ENCODE measurements around the gene PPP1R1C. TPM values are rescaled to one million over a fixed set of nuclear protein-coding genes. Genes with fewer than 3 reads are reported as not detected.

The PPP1R1C gene
- total RNA-seq, 1 donor from 2014 or later = 5.5 TPM

GRCh38 chr2:181952404-181953226 is 33.0 kb upstream of the PPP1R1C start:
- no peak overlapping the region for H2AFZ ChIP-seq (replicated peaks)
- H3K79me2 ChIP-seq (ENCODE audit: low read depth) = no peaks in the 10 kb centered on the region
- no peak overlapping the region for H3K9ac ChIP-seq
- H3K27ac Mint-ChIP-seq = no peak overlapping the region
- H3K4me3 ChIP-seq = no peak overlapping the region
- H3K36me3 ChIP-seq = no peaks in the 10 kb centered on the region
- no peaks in the 10 kb centered on the region for H3K36me3 Mint-ChIP-seq
- H3K4me3 Mint-ChIP-seq = no peak overlapping the region
- H3K27me3 ChIP-seq = no peaks in the 10 kb centered on the region
- H3K27ac ChIP-seq = no peak overlapping the region
- no peaks in the 10 kb centered on the region for H3K9me3 ChIP-seq (ENCODE audit: low read depth)
- H3K4me2 ChIP-seq = no peak overlapping the region
- peaks cover 6% of the 10 kb centered on the region for H3K4me1 Mint-ChIP-seq
- H4K20me1 ChIP-seq (ENCODE audit: low read depth) = no peaks in the 10 kb centered on the region
- DNase-seq (ENCODE audit: low spot score) = no peak
- H3K4me1 ChIP-seq = peaks cover 4% of the 10 kb centered on the region
- H3F3A ChIP-seq (ENCODE audit: low read depth) = no peaks in the 10 kb centered on the region
- no peaks in the 10 kb centered on the region for H3K27me3 Mint-ChIP-seq (ENCODE audit: insufficient read depth, low read depth)
- no peaks in the 10 kb centered on the region for H3K9me3 Mint-ChIP-seq
- TF ChIP-seq EZH2 (IDR thresholded peaks at IDR 0.05) (no peak), CTCF (IDR thresholded peaks at IDR 0.05) (no peak), EZH2phosphoT487 (IDR thresholded peaks at IDR 0.05) (no peak)

GRCh38 chr2:181953881-181954537 is 31.6 kb upstream of the PPP1R1C start:
- Mint-ChIP-seq H3K27me3 (ENCODE audit: insufficient read depth, low read depth) (no peaks in the 10 kb centered on the region), H3K4me1 (peaks cover 6% of the 10 kb centered on the region), H3K9me3 (no peaks in the 10 kb centered on the region), H3K27ac (peak overlapping the region; percentile 68), H3K4me3 (peak overlapping the region; percentile 82), H3K36me3 (no peaks in the 10 kb centered on the region)
- Histone ChIP-seq H3K4me2 (peak overlapping the region; percentile 69), H3K27ac (no peak overlapping the region), H3K9ac (no peak overlapping the region), H3K36me3 (no peaks in the 10 kb centered on the region), H3K27me3 (no peaks in the 10 kb centered on the region), H3K4me1 (peaks cover 4% of the 10 kb centered on the region), H3K79me2 (ENCODE audit: low read depth) (no peaks in the 10 kb centered on the region), H3K9me3 (ENCODE audit: low read depth) (no peaks in the 10 kb centered on the region), H4K20me1 (ENCODE audit: low read depth) (no peaks in the 10 kb centered on the region), H3F3A (ENCODE audit: low read depth) (no peaks in the 10 kb centered on the region), H2AFZ (replicated peaks) (peak overlapping the region; percentile 75), H3K4me3 (peak overlapping the region; percentile 48)
- TF ChIP-seq EZH2phosphoT487 (IDR thresholded peaks at IDR 0.05) (no peak), CTCF (IDR thresholded peaks at IDR 0.05) (peak; percentile 81)
- peak; percentile 90 for DNase-seq (ENCODE audit: low spot score)

GRCh38 chr2:181954538-181954883 is 31.1 kb upstream of the PPP1R1C start:
- H3K4me3 ChIP-seq = peak overlapping the region; percentile 48
- H3F3A ChIP-seq (ENCODE audit: low read depth) = no peaks in the 10 kb centered on the region
- no peaks in the 10 kb centered on the region for H3K79me2 ChIP-seq (ENCODE audit: low read depth)
- H3K4me2 ChIP-seq = peak overlapping the region; percentile 69
- Mint-ChIP-seq H3K9me3 (no peaks in the 10 kb centered on the region), H3K36me3 (no peaks in the 10 kb centered on the region), H3K4me3 (peak overlapping the region; percentile 82), H3K4me1 (peaks cover 6% of the 10 kb centered on the region), H3K27me3 (ENCODE audit: insufficient read depth, low read depth) (no peaks in the 10 kb centered on the region), H3K27ac (no peak overlapping the region)
- TF ChIP-seq EZH2 (IDR thresholded peaks at IDR 0.05) (no peak), CTCF (IDR thresholded peaks at IDR 0.05) (no peak), EZH2phosphoT487 (IDR thresholded peaks at IDR 0.05) (no peak)
- no peak overlapping the region for H3K9ac ChIP-seq
- no peaks in the 10 kb centered on the region for H3K27me3 ChIP-seq
- H3K9me3 ChIP-seq (ENCODE audit: low read depth) = no peaks in the 10 kb centered on the region
- no peak overlapping the region for H3K27ac ChIP-seq
- H3K4me1 ChIP-seq = peaks cover 4% of the 10 kb centered on the region
- no peak for DNase-seq (ENCODE audit: low spot score)
- H4K20me1 ChIP-seq (ENCODE audit: low read depth) = no peaks in the 10 kb centered on the region
- H2AFZ ChIP-seq (replicated peaks) = peak overlapping the region; percentile 75
- no peaks in the 10 kb centered on the region for H3K36me3 ChIP-seq
